HepG2 (cell line): ENCODE results near the gene MARK2. TPM values are rescaled to one million over a fixed set of nuclear protein-coding genes. Genes with fewer than 3 reads are reported as not detected.

ENCODE experiments used
- NFE2L2 ChIP-seq: fragments of 150-350 bp; IDR thresholded peaks from 2 replicates; pipeline ENCODE4 v1.6.1; 2014; ENCODE audit warnings: low read length
- NONO ChIP-seq, 2 experiments: fragments of 450-650 bp in 1 of 2; sonication (generic) in 1 of 2; formaldehyde crosslinking in 1 of 2; IDR thresholded peaks in 1 of 2; conservative IDR thresholded peaks in 1 of 2; 2 replicates each; pipeline versions ENCODE4 v1.6.1 to v1.8.0; 2017 to 2022; ENCODE audit warnings: mild to moderate bottlenecking in 1 of 2, missing genetic modification reagents in 1 of 2, moderate library complexity in 1 of 2
- RARG ChIP-seq: sonication (generic); formaldehyde crosslinking; IDR thresholded peaks from 2 replicates; pipeline ENCODE4 v1.4.0; 2020; ENCODE audit warnings: low read depth, mild to moderate bottlenecking, missing genetic modification reagents
- SMARCC2 ChIP-seq: fragments of 450-650 bp; IDR thresholded peaks from 2 replicates; pipeline ENCODE4 v1.6.1; 2017; ENCODE audit warnings: antibody characterized with exemption, mild to moderate bottlenecking
- SRY ChIP-seq: sonication (generic); formaldehyde crosslinking; IDR thresholded peaks from 2 replicates; pipeline ENCODE4 v1.8.0; 2022; ENCODE audit warnings: mild to moderate bottlenecking, missing genetic modification reagents
- ZBTB7A ChIP-seq: sonication (generic); formaldehyde crosslinking; IDR thresholded peaks from 2 replicates; pipeline ENCODE4 v1.8.0; 2022; ENCODE audit warnings: mild to moderate bottlenecking, missing genetic modification reagents
- ZNF367 ChIP-seq: sonication (generic); formaldehyde crosslinking; IDR thresholded peaks from 2 replicates; pipeline ENCODE4 v1.4.0; 2020; ENCODE audit warnings: missing genetic modification reagents, borderline replicate concordance
- ZNF468 ChIP-seq: sonication (generic); formaldehyde crosslinking; IDR thresholded peaks from 2 replicates; pipeline ENCODE4 v1.8.0; 2022; ENCODE audit warnings: mild to moderate bottlenecking, moderate library complexity, missing genetic modification reagents
- polyA plus RNA-seq, 8 experiments: library from polyadenylated mRNA; depleted of rRNA in 3 of 8; stranded (reverse) in 7 of 8; unstranded in 1 of 8; fragments of >200 nt; fragmentation: Illumina TruSeq in 4 of 8; extraction: Trizol in 4 of 8; gene quantifications; 2 replicates each; pipeline versions ENCODE4 v1.2.1 to v1.2.3, GENCODE V29; 2011 to 2016; ENCODE audit warnings: low read depth in 4 of 8, missing spikeins in 1 of 8, mixed read lengths in 1 of 8; ENCODE audit not compliant: insufficient read depth in 1 of 8
- total RNA-seq, 5 experiments: library from RNA; depleted of rRNA; stranded (reverse); fragments of >200 nt; fragmentation: Illumina TruSeq; extraction: Trizol; gene quantifications; 2 replicates each; pipeline ENCODE4 v1.2.3, GENCODE V29; 2016; ENCODE audit warnings: low read depth in 1 of 5
- TF ChIP-seq, protein P1 (sequence below): sonication (generic); formaldehyde crosslinking; IDR thresholded peaks from 2 replicates; pipeline ENCODE4 v1.8.1; 2023; ENCODE audit warnings: mild to moderate bottlenecking, inconsistent platforms, moderate library complexity, missing genetic modification reagents, borderline replicate concordance
- TF ChIP-seq, protein P2 (sequence below): sonication (generic); formaldehyde crosslinking; IDR thresholded peaks from 2 replicates; pipeline ENCODE4 v1.4.0; 2020; ENCODE audit warnings: missing genetic modification reagents, borderline replicate concordance
- TF ChIP-seq, protein P3 (sequence below): sonication (generic); formaldehyde crosslinking; IDR thresholded peaks from 2 replicates; pipeline ENCODE4 v1.5.1; 2020; ENCODE audit warnings: missing genetic modification reagents, mild to moderate bottlenecking, borderline replicate concordance
- TF ChIP-seq, protein P4 (sequence below): IDR thresholded peaks from 2 replicates; pipeline ENCODE4 v1.4.0; 2020; ENCODE audit warnings: mild to moderate bottlenecking, missing genetic modification reagents
- TF ChIP-seq, protein P5 (sequence below): sonication (generic); formaldehyde crosslinking; IDR thresholded peaks from 2 replicates; pipeline ENCODE4 v1.5.1; 2020; ENCODE audit warnings: mild to moderate bottlenecking, moderate library complexity, missing genetic modification reagents

The MARK2 gene
- total and polyA plus RNA-seq, 2 of the 13 experiments (the other 11 are each of a cell fraction or from before 2014, with no cell fraction given): 13.5 to 13.9 TPM

DNA sequence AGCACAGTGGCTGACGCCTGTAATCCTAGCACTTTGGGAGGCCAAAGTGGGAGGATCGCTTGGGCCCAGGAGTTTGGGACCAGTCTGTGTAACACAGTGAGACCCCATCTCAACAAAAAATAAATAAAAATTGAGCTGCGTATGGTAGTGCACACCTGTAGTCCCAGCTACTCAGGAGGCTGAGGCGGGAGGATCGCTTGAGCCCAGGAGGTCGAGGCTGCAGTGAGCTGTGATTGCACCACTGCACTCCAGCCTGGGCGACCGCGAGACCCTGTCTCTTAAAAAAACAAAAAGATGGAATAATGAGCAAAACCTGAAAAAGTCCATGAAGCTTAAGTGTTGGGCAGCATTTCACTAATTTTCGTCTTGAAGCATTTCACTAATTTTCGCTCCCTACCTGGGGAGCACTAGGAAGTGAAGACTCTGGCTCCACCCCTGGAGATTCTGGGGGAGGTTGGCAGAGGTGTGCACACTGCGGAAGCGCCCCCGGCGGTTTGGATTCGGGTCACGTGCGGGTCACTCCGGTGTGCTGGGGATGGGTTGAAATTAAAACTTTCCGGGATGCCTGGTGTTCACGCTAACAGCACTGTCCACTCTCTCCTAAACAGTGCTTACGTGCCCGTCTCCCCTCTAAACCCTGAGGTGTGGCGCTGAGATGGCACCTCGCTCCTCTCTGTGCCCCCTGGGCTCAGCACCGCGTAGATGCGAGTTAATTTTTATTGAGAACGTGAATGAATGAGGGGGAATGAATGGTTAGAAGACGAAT is 99.0 kb downstream of the MARK2 start (continued):
- TF ChIP-seq NONO (IDR thresholded peaks at IDR 0.05): no peak
- TF ChIP-seq NONO (CRISPR knock-in tag; conservative IDR thresholded peaks at IDR 0.05): no peak
- TF ChIP-seq, protein P1, sequence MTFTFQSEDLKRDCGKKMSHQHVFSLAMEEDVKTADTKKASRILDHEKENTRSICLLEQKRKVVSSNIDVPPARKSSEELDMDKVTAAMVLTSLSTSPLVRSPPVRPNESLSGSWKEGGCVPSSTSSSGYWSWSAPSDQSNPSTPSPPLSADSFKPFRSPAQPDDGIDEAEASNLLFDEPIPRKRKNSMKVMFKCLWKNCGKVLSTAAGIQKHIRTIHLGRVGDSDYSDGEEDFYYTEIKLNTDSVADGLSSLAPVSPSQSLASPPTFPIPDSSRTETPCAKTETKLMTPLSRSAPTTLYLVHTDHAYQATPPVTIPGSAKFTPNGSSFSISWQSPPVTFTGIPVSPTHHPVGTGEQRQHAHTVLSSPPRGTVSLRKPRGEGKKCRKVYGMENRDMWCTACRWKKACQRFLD (CRISPR knock-in tag): no peak
- TF ChIP-seq, protein P2, sequence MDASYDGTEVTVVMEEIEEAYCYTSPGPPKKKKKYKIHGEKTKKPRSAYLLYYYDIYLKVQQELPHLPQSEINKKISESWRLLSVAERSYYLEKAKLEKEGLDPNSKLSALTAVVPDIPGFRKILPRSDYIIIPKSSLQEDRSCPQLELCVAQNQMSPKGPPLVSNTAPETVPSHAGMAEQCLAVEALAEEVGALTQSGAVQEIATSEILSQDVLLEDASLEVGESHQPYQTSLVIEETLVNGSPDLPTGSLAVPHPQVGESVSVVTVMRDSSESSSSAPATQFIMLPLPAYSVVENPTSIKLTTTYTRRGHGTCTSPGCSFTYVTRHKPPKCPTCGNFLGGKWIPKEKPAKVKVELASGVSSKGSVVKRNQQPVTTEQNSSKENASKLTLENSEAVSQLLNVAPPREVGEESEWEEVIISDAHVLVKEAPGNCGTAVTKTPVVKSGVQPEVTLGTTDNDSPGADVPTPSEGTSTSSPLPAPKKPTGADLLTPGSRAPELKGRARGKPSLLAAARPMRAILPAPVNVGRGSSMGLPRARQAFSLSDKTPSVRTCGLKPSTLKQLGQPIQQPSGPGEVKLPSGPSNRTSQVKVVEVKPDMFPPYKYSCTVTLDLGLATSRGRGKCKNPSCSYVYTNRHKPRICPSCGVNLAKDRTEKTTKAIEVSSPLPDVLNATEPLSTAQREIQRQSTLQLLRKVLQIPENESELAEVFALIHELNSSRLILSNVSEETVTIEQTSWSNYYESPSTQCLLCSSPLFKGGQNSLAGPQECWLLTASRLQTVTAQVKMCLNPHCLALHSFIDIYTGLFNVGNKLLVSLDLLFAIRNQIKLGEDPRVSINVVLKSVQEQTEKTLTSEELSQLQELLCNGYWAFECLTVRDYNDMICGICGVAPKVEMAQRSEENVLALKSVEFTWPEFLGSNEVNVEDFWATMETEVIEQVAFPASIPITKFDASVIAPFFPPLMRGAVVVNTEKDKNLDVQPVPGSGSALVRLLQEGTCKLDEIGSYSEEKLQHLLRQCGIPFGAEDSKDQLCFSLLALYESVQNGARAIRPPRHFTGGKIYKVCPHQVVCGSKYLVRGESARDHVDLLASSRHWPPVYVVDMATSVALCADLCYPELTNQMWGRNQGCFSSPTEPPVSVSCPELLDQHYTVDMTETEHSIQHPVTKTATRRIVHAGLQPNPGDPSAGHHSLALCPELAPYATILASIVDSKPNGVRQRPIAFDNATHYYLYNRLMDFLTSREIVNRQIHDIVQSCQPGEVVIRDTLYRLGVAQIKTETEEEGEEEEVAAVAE (CRISPR knock-in tag): no peak
- TF ChIP-seq SRY (CRISPR knock-in tag): no peak
- no peak for TF ChIP-seq ZBTB7A
- no peak for TF ChIP-seq SMARCC2
- TF ChIP-seq, protein P3, sequence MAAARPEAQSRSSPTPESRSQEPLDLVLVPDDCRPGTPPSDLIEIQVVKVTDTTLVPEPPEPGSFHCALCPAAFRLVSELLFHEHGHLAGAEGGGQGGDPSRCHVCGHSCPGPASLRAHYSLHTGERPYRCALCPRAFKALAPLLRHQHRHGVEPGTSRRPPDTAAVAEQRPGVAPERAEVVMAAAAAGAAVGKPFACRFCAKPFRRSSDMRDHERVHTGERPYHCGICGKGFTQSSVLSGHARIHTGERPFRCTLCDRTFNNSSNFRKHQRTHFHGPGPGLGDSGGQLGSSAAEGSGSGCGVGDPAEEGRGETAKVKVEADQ (CRISPR knock-in tag): 0 out of 2 replicates have a peak, but pooled peaks have one; percentile 30
- TF ChIP-seq ZNF468 (CRISPR knock-in tag): no peak
- no peak for TF ChIP-seq NFE2L2
- TF ChIP-seq, protein P4, sequence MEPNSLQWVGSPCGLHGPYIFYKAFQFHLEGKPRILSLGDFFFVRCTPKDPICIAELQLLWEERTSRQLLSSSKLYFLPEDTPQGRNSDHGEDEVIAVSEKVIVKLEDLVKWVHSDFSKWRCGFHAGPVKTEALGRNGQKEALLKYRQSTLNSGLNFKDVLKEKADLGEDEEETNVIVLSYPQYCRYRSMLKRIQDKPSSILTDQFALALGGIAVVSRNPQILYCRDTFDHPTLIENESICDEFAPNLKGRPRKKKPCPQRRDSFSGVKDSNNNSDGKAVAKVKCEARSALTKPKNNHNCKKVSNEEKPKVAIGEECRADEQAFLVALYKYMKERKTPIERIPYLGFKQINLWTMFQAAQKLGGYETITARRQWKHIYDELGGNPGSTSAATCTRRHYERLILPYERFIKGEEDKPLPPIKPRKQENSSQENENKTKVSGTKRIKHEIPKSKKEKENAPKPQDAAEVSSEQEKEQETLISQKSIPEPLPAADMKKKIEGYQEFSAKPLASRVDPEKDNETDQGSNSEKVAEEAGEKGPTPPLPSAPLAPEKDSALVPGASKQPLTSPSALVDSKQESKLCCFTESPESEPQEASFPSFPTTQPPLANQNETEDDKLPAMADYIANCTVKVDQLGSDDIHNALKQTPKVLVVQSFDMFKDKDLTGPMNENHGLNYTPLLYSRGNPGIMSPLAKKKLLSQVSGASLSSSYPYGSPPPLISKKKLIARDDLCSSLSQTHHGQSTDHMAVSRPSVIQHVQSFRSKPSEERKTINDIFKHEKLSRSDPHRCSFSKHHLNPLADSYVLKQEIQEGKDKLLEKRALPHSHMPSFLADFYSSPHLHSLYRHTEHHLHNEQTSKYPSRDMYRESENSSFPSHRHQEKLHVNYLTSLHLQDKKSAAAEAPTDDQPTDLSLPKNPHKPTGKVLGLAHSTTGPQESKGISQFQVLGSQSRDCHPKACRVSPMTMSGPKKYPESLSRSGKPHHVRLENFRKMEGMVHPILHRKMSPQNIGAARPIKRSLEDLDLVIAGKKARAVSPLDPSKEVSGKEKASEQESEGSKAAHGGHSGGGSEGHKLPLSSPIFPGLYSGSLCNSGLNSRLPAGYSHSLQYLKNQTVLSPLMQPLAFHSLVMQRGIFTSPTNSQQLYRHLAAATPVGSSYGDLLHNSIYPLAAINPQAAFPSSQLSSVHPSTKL (CRISPR knock-in tag): no peak
- TF ChIP-seq, protein P5, sequence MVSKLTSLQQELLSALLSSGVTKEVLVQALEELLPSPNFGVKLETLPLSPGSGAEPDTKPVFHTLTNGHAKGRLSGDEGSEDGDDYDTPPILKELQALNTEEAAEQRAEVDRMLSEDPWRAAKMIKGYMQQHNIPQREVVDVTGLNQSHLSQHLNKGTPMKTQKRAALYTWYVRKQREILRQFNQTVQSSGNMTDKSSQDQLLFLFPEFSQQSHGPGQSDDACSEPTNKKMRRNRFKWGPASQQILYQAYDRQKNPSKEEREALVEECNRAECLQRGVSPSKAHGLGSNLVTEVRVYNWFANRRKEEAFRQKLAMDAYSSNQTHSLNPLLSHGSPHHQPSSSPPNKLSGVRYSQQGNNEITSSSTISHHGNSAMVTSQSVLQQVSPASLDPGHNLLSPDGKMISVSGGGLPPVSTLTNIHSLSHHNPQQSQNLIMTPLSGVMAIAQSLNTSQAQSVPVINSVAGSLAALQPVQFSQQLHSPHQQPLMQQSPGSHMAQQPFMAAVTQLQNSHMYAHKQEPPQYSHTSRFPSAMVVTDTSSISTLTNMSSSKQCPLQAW (CRISPR knock-in tag): no peak
- TF ChIP-seq ZNF367 (CRISPR knock-in tag): no peak
- no peak for TF ChIP-seq RARG (CRISPR knock-in tag)
- TF ChIP-seq, all 625 proteins: peak for 27
